GM23248 (cell line): ENCODE results near the gene RAB25. TPM values are rescaled to one million over a fixed set of nuclear protein-coding genes. Genes with fewer than 3 reads are reported as not detected.

Experiments
- DNase-seq: peaks from one replicate; pipeline ENCODE4 v3.0.0-alpha.2; 2015
- H2AFZ ChIP-seq: fragments of 200-600 bp; sonication (generic); 2 replicates; pipeline ENCODE4 v1.6.1; 2016; ENCODE audit warnings: antibody characterized with exemption
- H3F3A ChIP-seq: fragments of 200-600 bp; sonication (generic); 2 replicates; pipeline ENCODE4 v1.6.1; 2016; ENCODE audit warnings: mild to moderate bottlenecking, antibody characterized with exemption, mixed run types; ENCODE audit not compliant: insufficient read depth
- H3K27ac ChIP-seq: fragments of 200-600 bp; sonication (generic); 2 replicates; pipeline ENCODE4 v1.5.1; 2016; ENCODE audit warnings: mild to moderate bottlenecking
- H3K27me3 ChIP-seq: fragments of 200-600 bp; sonication (generic); replicated peaks from 2 replicates; pipeline ENCODE4 v1.6.1; 2016; ENCODE audit warnings: mild to moderate bottlenecking; ENCODE audit not compliant: insufficient read depth
- H3K36me3 ChIP-seq: fragments of 200-600 bp; sonication (generic); 2 replicates; pipeline ENCODE4 v1.6.1; 2016; ENCODE audit warnings: low read depth, mild to moderate bottlenecking
- H3K4me1 ChIP-seq: fragments of 200-600 bp; sonication (generic); 2 replicates; pipeline ENCODE4 v1.6.1; 2016; ENCODE audit warnings: mild to moderate bottlenecking; ENCODE audit not compliant: insufficient read depth
- H3K4me2 ChIP-seq: fragments of 200-600 bp; sonication (generic); one replicate; pipeline ENCODE4 v1.6.1; 2016; ENCODE audit warnings: mild to moderate bottlenecking; ENCODE audit not compliant: unreplicated experiment
- H3K4me3 ChIP-seq: fragments of 200-600 bp; sonication (generic); 2 replicates; pipeline ENCODE4 v1.5.1; 2016; ENCODE audit warnings: mild to moderate bottlenecking
- H3K79me2 ChIP-seq: fragments of 200-600 bp; sonication (generic); 2 replicates; pipeline ENCODE4 v1.6.1; 2016; ENCODE audit warnings: mild to moderate bottlenecking; ENCODE audit not compliant: insufficient read depth
- H3K9ac ChIP-seq: fragments of 200-600 bp; sonication (generic); 2 replicates; pipeline ENCODE4 v1.6.1; 2016; ENCODE audit warnings: mild to moderate bottlenecking
- H3K9me2 ChIP-seq: fragments of 200-600 bp; sonication (generic); 2 replicates; pipeline ENCODE4 v1.6.1; 2016; ENCODE audit warnings: mixed run types, mild to moderate bottlenecking, moderate library complexity; ENCODE audit not compliant: insufficient read depth
- H3K9me3 ChIP-seq: fragments of 200-600 bp; sonication (generic); one replicate; pipeline ENCODE4 v1.6.1; 2017; ENCODE audit warnings: low read depth
- H4K20me1 ChIP-seq: fragments of 200-600 bp; sonication (generic); 2 replicates; pipeline ENCODE4 v1.6.0; 2016; ENCODE audit not compliant: insufficient read depth
- EZH2 ChIP-seq: fragments of 200-600 bp; sonication (generic); IDR thresholded peaks from 2 replicates; pipeline ENCODE4 v1.6.1; 2018; ENCODE audit warnings: antibody characterized with exemption, mild to moderate bottlenecking; ENCODE audit not compliant: insufficient read depth, poor library complexity, severe bottlenecking
- EZH2phosphoT487 ChIP-seq: fragments of 200-600 bp; sonication (generic); IDR thresholded peaks from 2 replicates; pipeline ENCODE4 v1.6.1; 2018; ENCODE audit warnings: antibody characterized with exemption, moderate library complexity, mild to moderate bottlenecking, low read depth; ENCODE audit not compliant: insufficient read depth
- WGBS, 2 experiments: methylation state at CpG; one replicate each; pipeline ENCODE4 v1.1.6; 2015 to 2017; ENCODE audit warnings: low lambda C conversion rate in 2 of 2, low coverage in 1 of 2; ENCODE audit errors: missing lambda C conversion rate in 2 of 2; 5-methylcytosine and 5-hydroxymethylcytosine counted together
- in situ Hi-C: fragments of 300-500 bp; cut with MboI; formaldehyde crosslinking; loops from 2 replicates; pipeline ENCODE4 v1.15.0; 2020
- polyA plus RNA-seq: library from polyadenylated mRNA; unstranded; fragments of >200 nt; fragmentation: Nextera tagmentation; extraction: Ambion mirVana; gene quantifications from 2 replicates; pipeline ENCODE4 v1.2.1, GENCODE V29; 2016
- total RNA-seq: library from RNA; depleted of rRNA; stranded (reverse); fragments of >200 nt; shearing (Covaris generic); gene quantifications from 2 replicates; pipeline ENCODE4 v1.2.3, GENCODE V29; 2014

The RAB25 gene
- total and polyA plus RNA-seq, 2 experiments from 2014 or later = not detected

- DNase-seq = peak; percentile 11
- Histone ChIP-seq H3K79me2 (peaks cover 22% of the 10 kb centered on the region), H3K9me3 (no peaks in the 10 kb centered on the region), H4K20me1 (no peaks in the 10 kb centered on the region), H3K36me3 (no peaks in the 10 kb centered on the region), H3K27ac (no peak overlapping the region), H3F3A (peaks cover 11% of the 10 kb centered on the region), H3K4me1 (peaks cover 44% of the 10 kb centered on the region), H3K27me3 (no peaks in the 10 kb centered on the region), H2AFZ (no peak overlapping the region), H3K9ac (no peak overlapping the region), H3K4me3 (no peak overlapping the region), H3K9me2 (no peaks in the 10 kb centered on the region), H3K4me2 (no peak overlapping the region)
- TF ChIP-seq EZH2 (no peak), EZH2phosphoT487 (no peak)
- in situ Hi-C loops = no loop called here
- WGBS, 2 experiments = 87% methylated on average over 6 of the region's 6 CpGs
Observed at GRCh38 chr1:156108664-156109241, 47.8 kb downstream of the RAB25 start.

- Histone ChIP-seq H3K36me3 (0 out of 2 replicates have a peak, but pooled peaks cover 4% of the 10 kb centered on the region), H3K4me2 (no peak overlapping the region), H3K9ac (no peak overlapping the region), H3F3A (peaks cover 13% of the 10 kb centered on the region), H4K20me1 (no peaks in the 10 kb centered on the region), H2AFZ (no peak overlapping the region), H3K9me2 (no peaks in the 10 kb centered on the region), H3K79me2 (peaks cover 20% of the 10 kb centered on the region), H3K27me3 (no peaks in the 10 kb centered on the region), H3K27ac (no peak overlapping the region), H3K4me1 (peaks cover 33% of the 10 kb centered on the region), H3K9me3 (no peaks in the 10 kb centered on the region), H3K4me3 (no peak overlapping the region)
- 67 to 86% methylated on average over 2 of the region's 2 CpGs for WGBS, 2 experiments
- in situ Hi-C loops = no loop called here
- TF ChIP-seq EZH2 (no peak), EZH2phosphoT487 (no peak)
- DNase-seq = no peak
Observed at GRCh38 chr1:156110252-156110651, 49.3 kb downstream of the RAB25 start.

- Histone ChIP-seq H2AFZ (no peak overlapping the region), H3K9me3 (no peaks in the 10 kb centered on the region), H3K27me3 (no peaks in the 10 kb centered on the region), H3K4me1 (peaks cover 24% of the 10 kb centered on the region), H4K20me1 (no peaks in the 10 kb centered on the region), H3K4me3 (no peak overlapping the region), H3K79me2 (peaks cover 27% of the 10 kb centered on the region), H3K4me2 (no peak overlapping the region), H3K36me3 (peaks cover 10% of the 10 kb centered on the region; the same call in 1 of the 2 replicates), H3K9ac (no peak overlapping the region), H3F3A (peaks cover 15% of the 10 kb centered on the region), H3K27ac (no peak overlapping the region), H3K9me2 (no peaks in the 10 kb centered on the region)
- in situ Hi-C loops = no loop called here
- 85 to 87% methylated on average over 4 of the region's 4 CpGs for WGBS, 2 experiments
- no peak for DNase-seq
- no peak for TF ChIP-seq EZH2phosphoT487
- TF ChIP-seq EZH2 = no peak
Observed at GRCh38 chr1:156111355-156111962, 50.5 kb downstream of the RAB25 start.

- in situ Hi-C loops = no loop called here
- TF ChIP-seq EZH2 (no peak), EZH2phosphoT487 (no peak)
- whole genome bisulfite sequencing, 2 experiments = 59% methylated on average over 10 of the region's 10 CpGs
- no peaks in the 10 kb centered on the region for H3K9me2 ChIP-seq
- H3K27ac ChIP-seq = peak overlapping the region; percentile 100
- H3K4me1 ChIP-seq = peaks cover 17% of the 10 kb centered on the region
- H2AFZ ChIP-seq = no peak overlapping the region
- no peaks in the 10 kb centered on the region for H3K9me3 ChIP-seq
- H3K36me3 ChIP-seq = peaks cover 10% of the 10 kb centered on the region; the same call in 1 of the 2 replicates
- H3K4me2 ChIP-seq = no peak overlapping the region
- peaks cover 24% of the 10 kb centered on the region for H3F3A ChIP-seq
- H4K20me1 ChIP-seq = no peaks in the 10 kb centered on the region
- no peak overlapping the region for H3K4me3 ChIP-seq
- no peaks in the 10 kb centered on the region for H3K27me3 ChIP-seq
- H3K79me2 ChIP-seq = peaks cover 37% of the 10 kb centered on the region
- peak overlapping the region; percentile 100 for H3K9ac ChIP-seq
- no peak for DNase-seq
Observed at GRCh38 chr1:156112276-156113137, 51.5 kb downstream of the RAB25 start.
